Choroid plexus epithelial cell (primary cell): Measurements from ENCODE around the gene NSMCE1.

ENCODE experiments used
- DNase-seq: peaks from one replicate; pipeline ENCODE4 v3.0.0-alpha.2; 2010; ENCODE audit warnings: low read depth
- H3K4me3 ChIP-seq: 2 replicates; pipeline ENCODE4 v1.5.1; 2011; ENCODE audit warnings: low read depth, mild to moderate bottlenecking, control low read depth, low read length, moderate library complexity
- CTCF ChIP-seq: conservative IDR thresholded peaks from 2 replicates; pipeline ENCODE4 v1.5.1; 2011; ENCODE audit warnings: low read depth, mild to moderate bottlenecking, control low read depth, inconsistent platforms, low read length, moderate library complexity

Gene NSMCE1

GRCh38 chr16:27228621-27229501 is 39.7 kb downstream of the NSMCE1 start:
- no peak overlapping the region for H3K4me3 ChIP-seq
- no peak for DNase-seq
- TF ChIP-seq CTCF, result no peak

- TF ChIP-seq CTCF, result no peak
- DNase-seq, result no peak
- no peak overlapping the region for H3K4me3 ChIP-seq
Observed at GRCh38 chr16:27228045-27228444, 40.5 kb downstream of the NSMCE1 start.

DNA sequence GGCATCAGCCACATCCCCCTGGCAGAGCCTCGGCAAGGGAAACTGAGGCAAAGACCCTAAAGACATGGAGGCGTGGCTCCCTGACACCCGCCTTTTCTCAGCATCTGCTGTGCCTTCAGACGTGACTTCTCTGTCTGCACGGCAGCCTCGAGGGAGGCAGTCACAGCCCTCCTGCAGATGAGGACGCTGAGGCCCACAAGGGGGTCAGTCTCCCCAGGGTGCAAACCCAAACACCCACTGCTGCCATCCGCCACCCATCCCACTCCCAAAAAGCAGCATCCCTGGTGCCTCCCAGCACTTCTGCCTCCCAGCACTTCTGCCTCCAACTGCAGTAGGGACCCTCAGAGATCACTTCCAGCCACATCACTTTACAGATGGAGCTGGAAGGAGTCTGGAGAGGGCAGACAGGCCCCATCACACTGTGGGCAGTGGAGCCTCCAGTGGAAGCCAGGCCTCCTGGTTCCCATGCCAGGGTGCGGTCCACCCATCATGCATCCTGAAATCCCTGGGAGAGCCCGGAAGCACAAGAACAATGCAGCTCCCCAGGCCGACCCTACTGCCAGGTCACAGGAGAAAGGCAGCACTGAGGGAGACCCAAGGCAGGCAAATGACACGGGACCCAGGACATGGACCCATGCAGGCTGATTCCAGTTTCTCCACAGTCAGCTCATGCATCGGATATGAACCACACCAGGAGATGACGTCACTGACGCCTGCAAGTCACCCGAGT is 41.4 kb downstream of the NSMCE1 start:
- TF ChIP-seq CTCF, result no peak
- no peak for DNase-seq
- H3K4me3 ChIP-seq, result no peak overlapping the region

DNA sequence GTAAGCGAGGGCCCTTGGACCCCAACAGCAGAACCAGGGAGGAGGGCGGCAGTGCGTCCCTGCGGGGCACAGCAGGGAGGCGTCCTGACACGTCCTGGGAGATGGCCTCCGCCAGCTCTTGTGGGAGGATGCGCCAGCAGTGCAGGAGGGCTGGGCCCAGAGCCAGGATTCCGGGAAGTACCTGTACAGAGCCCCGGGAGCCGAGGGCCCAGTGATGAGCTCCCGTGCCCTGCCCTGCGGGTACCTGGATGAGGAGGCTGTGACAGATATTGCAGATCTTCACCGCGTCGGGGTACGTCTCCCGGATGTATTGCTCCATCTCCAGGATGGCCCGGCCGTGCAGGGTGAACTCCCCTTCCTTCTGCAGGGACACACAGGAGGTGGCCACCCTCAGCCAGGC is 42.1 kb downstream of the NSMCE1 start:
- DNase-seq, result no peak
- no peak overlapping the region for H3K4me3 ChIP-seq
- no peak for TF ChIP-seq CTCF

- no peak for TF ChIP-seq CTCF
- H3K4me3 ChIP-seq, result no peak overlapping the region
- DNase-seq, result no peak
Observed at GRCh38 chr16:27225536-27226360, 42.8 kb downstream of the NSMCE1 start.

- no peak overlapping the region for H3K4me3 ChIP-seq
- TF ChIP-seq CTCF, result no peak
- DNase-seq, result no peak
Observed at GRCh38 chr16:27224741-27225300, 43.8 kb downstream of the NSMCE1 start.
